ENCODE measurements around the gene C13orf46. TPM values are rescaled to one million over a fixed set of nuclear protein-coding genes. Genes with fewer than 3 reads are reported as not detected.

Gene C13orf46
- polyA plus RNA-seq, 2 of the 4 experiments (the other 2 are of a cell fraction): 0.05 to 0.13 TPM

DNA sequence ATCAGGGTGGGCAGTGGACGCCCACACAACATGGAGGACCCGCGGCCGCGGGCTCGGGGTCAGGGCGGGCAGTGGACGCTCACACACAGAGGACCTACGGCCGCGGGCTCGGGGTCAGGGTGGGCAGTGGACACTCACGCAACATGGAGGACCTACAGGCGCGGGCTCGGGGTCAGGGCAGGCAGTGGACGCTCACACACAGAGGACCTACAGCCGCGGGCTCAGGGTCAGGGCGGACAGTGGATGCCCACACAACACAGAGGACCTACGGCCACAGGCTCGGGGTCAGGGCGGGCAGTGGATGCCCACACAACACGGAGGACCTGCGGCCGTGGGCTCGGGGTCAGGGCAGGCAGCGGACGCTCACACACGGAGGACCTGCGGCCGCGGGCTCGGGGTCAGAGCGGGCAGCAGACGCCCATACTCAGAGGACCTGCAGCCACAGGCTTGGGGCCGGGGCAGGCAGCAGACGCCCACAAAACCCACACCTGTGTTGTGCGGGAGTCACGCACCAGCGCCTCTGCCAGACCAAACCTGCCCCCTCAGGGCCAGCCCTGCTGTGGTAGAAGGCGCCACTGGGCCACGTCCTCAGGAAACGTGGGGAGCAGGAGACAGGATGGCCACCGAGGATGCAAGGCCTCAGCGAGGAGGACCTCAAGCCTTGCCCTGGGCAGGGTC, 27.6 kb upstream of the C13orf46 start (continued):
- no peak for TF ChIP-seq CEBPB (IDR thresholded peaks at IDR 0.05)
- no peak for TF ChIP-seq TP53 (CRISPR knock-in tag; IDR thresholded peaks at IDR 0.05)
- TF ChIP-seq, protein P1, sequence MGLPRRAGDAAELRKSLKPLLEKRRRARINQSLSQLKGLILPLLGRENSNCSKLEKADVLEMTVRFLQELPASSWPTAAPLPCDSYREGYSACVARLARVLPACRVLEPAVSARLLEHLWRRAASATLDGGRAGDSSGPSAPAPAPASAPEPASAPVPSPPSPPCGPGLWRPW (IDR thresholded peaks at IDR 0.05): no peak
- TF ChIP-seq ZFP36 (IDR thresholded peaks at IDR 0.05; ENCODE audit: borderline replicate concordance, partially characterized antibody): no peak
- TF ChIP-seq, protein P2, sequence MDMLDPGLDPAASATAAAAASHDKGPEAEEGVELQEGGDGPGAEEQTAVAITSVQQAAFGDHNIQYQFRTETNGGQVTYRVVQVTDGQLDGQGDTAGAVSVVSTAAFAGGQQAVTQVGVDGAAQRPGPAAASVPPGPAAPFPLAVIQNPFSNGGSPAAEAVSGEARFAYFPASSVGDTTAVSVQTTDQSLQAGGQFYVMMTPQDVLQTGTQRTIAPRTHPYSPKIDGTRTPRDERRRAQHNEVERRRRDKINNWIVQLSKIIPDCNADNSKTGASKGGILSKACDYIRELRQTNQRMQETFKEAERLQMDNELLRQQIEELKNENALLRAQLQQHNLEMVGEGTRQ (IDR thresholded peaks at IDR 0.05): no peak

DNA sequence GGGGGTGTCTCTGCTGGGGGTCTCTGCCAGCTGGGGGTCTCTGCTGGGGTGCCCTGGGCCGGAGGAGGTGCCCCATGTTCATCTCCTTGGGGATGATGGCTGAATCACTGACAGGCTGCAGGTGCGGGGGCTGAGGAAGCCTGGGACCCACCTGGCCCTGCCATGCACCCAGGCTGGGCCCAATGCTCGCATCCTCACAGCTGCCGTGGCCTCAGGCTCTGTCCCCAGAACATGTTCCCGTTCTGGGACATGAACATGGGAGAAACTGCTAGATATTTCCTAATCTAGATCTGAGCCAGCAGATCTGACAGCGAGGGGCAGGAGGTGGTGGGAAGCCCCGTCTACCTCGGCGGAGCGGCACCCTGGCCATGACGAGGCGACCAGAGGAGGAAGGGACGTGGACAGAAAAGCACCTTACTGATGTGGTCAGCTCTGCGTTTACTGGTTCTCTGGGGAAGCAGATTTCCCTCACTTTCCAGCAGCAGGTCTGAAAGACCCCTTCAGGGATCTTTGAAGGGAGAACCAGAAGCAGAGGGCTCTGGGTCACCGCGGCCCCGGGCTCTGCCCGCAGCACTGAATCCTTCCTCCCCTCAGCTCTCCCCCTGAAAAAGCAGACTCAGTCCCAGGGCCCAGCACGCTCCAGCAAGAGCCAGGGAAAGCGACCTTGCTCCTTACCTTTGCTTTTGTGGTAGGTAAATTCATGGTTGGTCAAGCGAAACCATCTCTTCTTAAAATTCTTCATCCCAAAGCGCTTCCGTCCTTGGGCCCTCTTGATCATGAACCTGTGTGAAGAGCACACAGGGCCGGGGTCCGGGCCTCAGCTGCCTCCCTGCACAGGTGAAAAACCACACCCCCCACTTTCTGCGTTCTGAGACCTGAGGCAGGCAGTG, 26.5 kb upstream of the C13orf46 start:
- ChIA-PET CTCF (no interaction called here), POLR2A (no interaction called here)
- DNase-seq (ENCODE audit: low read depth in 1 of 2, low spot score in 1 of 2): no peak
- Histone ChIP-seq H3K4me1 (no peaks in the 10 kb centered on the region), H3K4me3 (no peak overlapping the region), H3K4me2 (no peak overlapping the region), H3K27ac (no peak overlapping the region), H3K9me3 (no peaks in the 10 kb centered on the region)
- FAIRE-seq: no peak
- 96% methylated on average over 24 of the region's 26 CpGs for WGBS (ENCODE audit: missing lambda C conversion rate)
- TF ChIP-seq EP300 (IDR thresholded peaks at IDR 0.05): no peak
- no peak for TF ChIP-seq ZC3H11A (IDR thresholded peaks at IDR 0.05)
- no peak for TF ChIP-seq EHMT2 (IDR thresholded peaks at IDR 0.05; ENCODE audit: low read depth)
- TF ChIP-seq, protein P3, sequence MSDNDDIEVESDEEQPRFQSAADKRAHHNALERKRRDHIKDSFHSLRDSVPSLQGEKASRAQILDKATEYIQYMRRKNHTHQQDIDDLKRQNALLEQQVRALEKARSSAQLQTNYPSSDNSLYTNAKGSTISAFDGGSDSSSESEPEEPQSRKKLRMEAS (IDR thresholded peaks at IDR 0.05): no peak
- TF ChIP-seq, protein P4, sequence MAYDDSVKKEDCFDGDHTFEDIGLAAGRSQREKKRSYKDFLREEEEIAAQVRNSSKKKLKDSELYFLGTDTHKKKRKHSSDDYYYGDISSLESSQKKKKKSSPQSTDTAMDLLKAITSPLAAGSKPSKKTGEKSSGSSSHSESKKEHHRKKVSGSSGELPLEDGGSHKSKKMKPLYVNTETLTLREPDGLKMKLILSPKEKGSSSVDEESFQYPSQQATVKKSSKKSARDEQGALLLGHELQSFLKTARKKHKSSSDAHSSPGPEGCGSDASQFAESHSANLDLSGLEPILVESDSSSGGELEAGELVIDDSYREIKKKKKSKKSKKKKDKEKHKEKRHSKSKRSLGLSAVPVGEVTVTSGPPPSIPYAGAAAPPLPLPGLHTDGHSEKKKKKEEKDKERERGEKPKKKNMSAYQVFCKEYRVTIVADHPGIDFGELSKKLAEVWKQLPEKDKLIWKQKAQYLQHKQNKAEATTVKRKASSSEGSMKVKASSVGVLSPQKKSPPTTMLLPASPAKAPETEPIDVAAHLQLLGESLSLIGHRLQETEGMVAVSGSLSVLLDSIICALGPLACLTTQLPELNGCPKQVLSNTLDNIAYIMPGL (CRISPR knock-in tag; IDR thresholded peaks at IDR 0.05; ENCODE audit: borderline replicate concordance): no peak
- no peak for TF ChIP-seq SMC3 (IDR thresholded peaks at IDR 0.05)
- no peak for TF ChIP-seq ZNF302 (CRISPR knock-in tag; IDR thresholded peaks at IDR 0.05)
- TF ChIP-seq KDM5A (IDR thresholded peaks at IDR 0.05): no peak
- TF ChIP-seq, protein P1 (IDR thresholded peaks at IDR 0.05): no peak
- TF ChIP-seq HOXB13 (CRISPR knock-in tag; IDR thresholded peaks at IDR 0.05; ENCODE audit: low read depth): no peak
- TF ChIP-seq ESRRA (IDR thresholded peaks at IDR 0.05; ENCODE audit: borderline replicate concordance, low read length): no peak
- TF ChIP-seq GATA3 (IDR thresholded peaks at IDR 0.05; ENCODE audit: borderline replicate concordance): no peak
- no peak for TF ChIP-seq MYC (IDR thresholded peaks at IDR 0.05; ENCODE audit: borderline replicate concordance, low read length)
- no peak for ATAC-seq

DNA sequence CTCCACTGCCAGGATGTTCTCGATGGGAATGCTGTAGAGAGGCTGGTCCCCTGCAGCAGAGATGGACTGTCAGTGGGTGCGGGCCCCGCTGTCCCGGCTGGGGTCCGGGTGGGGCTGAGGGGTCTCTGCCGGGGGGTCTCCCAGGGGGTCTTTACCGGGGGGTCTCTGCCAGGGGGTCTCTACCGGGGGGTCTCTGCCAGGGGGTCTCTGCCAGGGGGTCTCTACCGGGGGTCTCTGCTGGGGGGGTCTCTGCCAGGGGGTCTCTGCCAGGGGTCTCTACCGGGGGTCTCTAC, 25.7 kb upstream of the C13orf46 start:
- ATAC-seq (no peak), DNase-seq (ENCODE audit: low read depth in 1 of 2, low spot score in 1 of 2) (no peak), FAIRE-seq (no peak)
- Histone ChIP-seq H3K4me3 (no peak overlapping the region), H3K4me1 (no peaks in the 10 kb centered on the region), H3K9me3 (no peaks in the 10 kb centered on the region), H3K4me2 (no peak overlapping the region), H3K27ac (no peak overlapping the region)
- CTCF ChIA-PET: interaction anchor here (0.6 kb wide), 1 partner anchor 203 kb away, joined by 3 read pairs; no protein-coding TSS in a partner anchor
- WGBS (ENCODE audit: missing lambda C conversion rate): 83% methylated on average over 1 of the region's 10 CpGs
- POLR2A ChIA-PET: no interaction called here
- TF ChIP-seq, protein P5, sequence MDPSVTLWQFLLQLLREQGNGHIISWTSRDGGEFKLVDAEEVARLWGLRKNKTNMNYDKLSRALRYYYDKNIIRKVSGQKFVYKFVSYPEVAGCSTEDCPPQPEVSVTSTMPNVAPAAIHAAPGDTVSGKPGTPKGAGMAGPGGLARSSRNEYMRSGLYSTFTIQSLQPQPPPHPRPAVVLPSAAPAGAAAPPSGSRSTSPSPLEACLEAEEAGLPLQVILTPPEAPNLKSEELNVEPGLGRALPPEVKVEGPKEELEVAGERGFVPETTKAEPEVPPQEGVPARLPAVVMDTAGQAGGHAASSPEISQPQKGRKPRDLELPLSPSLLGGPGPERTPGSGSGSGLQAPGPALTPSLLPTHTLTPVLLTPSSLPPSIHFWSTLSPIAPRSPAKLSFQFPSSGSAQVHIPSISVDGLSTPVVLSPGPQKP (IDR thresholded peaks at IDR 0.05; ENCODE audit: low read depth, low read length): no peak
- TF ChIP-seq, protein P6, sequence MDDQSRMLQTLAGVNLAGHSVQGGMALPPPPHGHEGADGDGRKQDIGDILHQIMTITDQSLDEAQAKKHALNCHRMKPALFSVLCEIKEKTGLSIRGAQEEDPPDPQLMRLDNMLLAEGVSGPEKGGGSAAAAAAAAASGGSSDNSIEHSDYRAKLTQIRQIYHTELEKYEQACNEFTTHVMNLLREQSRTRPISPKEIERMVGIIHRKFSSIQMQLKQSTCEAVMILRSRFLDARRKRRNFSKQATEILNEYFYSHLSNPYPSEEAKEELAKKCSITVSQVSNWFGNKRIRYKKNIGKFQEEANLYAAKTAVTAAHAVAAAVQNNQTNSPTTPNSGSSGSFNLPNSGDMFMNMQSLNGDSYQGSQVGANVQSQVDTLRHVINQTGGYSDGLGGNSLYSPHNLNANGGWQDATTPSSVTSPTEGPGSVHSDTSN (IDR thresholded peaks at IDR 0.05): no peak
- TF ChIP-seq HEYL (CRISPR knock-in tag; IDR thresholded peaks at IDR 0.05) (no peak), MAFK (IDR thresholded peaks at IDR 0.05; ENCODE audit: partially characterized antibody) (no peak), RAD21 (conservative IDR thresholded peaks at IDR 0.05 in 1 of 2, IDR thresholded peaks at IDR 0.05 in 1 of 2) (no peak), CBX8 (IDR thresholded peaks at IDR 0.05) (no peak), HOXB13 (CRISPR knock-in tag; IDR thresholded peaks at IDR 0.05; ENCODE audit: low read depth) (no peak), CHD4 (IDR thresholded peaks at IDR 0.05; ENCODE audit: borderline replicate concordance) (no peak), BHLHE40 (IDR thresholded peaks at IDR 0.05; ENCODE audit: low read depth, low read length) (no peak), ZC3H11A (IDR thresholded peaks at IDR 0.05) (no peak), FOSB (CRISPR knock-in tag; IDR thresholded peaks at IDR 0.05) (no peak), GATA3 (IDR thresholded peaks at IDR 0.05; ENCODE audit: borderline replicate concordance) (no peak), JUNB (IDR thresholded peaks at IDR 0.05) (no peak)
- TF ChIP-seq, protein P2 (IDR thresholded peaks at IDR 0.05): no peak
- TF ChIP-seq, protein P1 (IDR thresholded peaks at IDR 0.05): no peak
